ENCODE data around the gene CREB3L1. TPM values are rescaled to one million over a fixed set of nuclear protein-coding genes. Genes with fewer than 3 reads are reported as not detected.

Gene CREB3L1
- total and polyA plus RNA-seq, 7 donors = 0.66 to 63.1 (median 7.2) TPM

DNA sequence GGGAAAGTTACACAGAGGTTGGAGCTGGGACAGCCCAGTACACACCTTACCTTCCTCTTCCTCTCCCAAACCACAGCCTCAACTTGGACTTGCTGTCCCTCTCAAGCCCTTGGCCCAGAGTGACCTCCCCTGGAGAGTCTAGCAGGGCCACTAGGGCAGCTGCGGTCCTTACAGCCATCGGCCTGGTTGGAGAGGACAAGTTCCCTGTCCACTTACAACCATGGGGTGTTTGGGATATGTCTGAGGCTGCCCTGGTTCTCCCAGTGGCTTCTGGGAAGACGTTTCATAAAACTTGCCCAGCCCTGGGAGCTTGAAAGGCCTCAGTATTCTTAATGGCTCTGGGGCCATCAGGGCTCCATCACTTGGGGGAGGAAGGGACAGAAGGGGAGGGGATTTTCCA, 56.7 kb downstream of the CREB3L1 start:
- Histone ChIP-seq H3K4me1 (peaks cover 0 to 32% (median 26%) of the 10 kb centered on the region in 4 donors), H3K27me3 (peaks cover 15 to 52% (median 47%) of the 10 kb centered on the region in 3 donors), H3K4me3 (no peak overlapping the region), H3K36me3 (no peaks in the 10 kb centered on the region), H3K27ac (no peak overlapping the region), H3K9me3 (no peaks in the 10 kb centered on the region)
- intact Hi-C loops (cut with DNase I) = no loop called here
- WGBS, 2 donors = 87 to 91% methylated on average over 3 of the region's 3 CpGs
- DNase-seq = no peak
- TF ChIP-seq, protein P1, sequence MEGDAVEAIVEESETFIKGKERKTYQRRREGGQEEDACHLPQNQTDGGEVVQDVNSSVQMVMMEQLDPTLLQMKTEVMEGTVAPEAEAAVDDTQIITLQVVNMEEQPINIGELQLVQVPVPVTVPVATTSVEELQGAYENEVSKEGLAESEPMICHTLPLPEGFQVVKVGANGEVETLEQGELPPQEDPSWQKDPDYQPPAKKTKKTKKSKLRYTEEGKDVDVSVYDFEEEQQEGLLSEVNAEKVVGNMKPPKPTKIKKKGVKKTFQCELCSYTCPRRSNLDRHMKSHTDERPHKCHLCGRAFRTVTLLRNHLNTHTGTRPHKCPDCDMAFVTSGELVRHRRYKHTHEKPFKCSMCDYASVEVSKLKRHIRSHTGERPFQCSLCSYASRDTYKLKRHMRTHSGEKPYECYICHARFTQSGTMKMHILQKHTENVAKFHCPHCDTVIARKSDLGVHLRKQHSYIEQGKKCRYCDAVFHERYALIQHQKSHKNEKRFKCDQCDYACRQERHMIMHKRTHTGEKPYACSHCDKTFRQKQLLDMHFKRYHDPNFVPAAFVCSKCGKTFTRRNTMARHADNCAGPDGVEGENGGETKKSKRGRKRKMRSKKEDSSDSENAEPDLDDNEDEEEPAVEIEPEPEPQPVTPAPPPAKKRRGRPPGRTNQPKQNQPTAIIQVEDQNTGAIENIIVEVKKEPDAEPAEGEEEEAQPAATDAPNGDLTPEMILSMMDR (IDR thresholded peaks at IDR 0.05) = no peak
- TF ChIP-seq POLR2A (IDR thresholded peaks at IDR 0.05) = no peak

- Histone ChIP-seq H3K4me1 (peaks cover 0 to 39% (median 32%) of the 10 kb centered on the region in 4 donors), H3K27me3 (peaks cover 15 to 41% (median 36%) of the 10 kb centered on the region in 3 donors), H3K9me3 (no peaks in the 10 kb centered on the region), H3K27ac (no peak overlapping the region), H3K36me3 (no peaks in the 10 kb centered on the region), H3K4me3 (no peak overlapping the region)
- TF ChIP-seq POLR2AphosphoS5 (IDR thresholded peaks at IDR 0.05) (no peak), POLR2A (IDR thresholded peaks at IDR 0.05) (no peak), EP300 (IDR thresholded peaks at IDR 0.05) (no peak)
- TF ChIP-seq, protein P1 (IDR thresholded peaks at IDR 0.05) = no peak
- no peak for DNase-seq
- WGBS, 2 donors = 86 to 93% methylated on average over 6 of the region's 6 CpGs
- intact Hi-C loops (cut with DNase I) = no loop called here
These were observed 57.8 kb downstream of the CREB3L1 start for GRCh38 chr11:46335271-46335670.

DNA sequence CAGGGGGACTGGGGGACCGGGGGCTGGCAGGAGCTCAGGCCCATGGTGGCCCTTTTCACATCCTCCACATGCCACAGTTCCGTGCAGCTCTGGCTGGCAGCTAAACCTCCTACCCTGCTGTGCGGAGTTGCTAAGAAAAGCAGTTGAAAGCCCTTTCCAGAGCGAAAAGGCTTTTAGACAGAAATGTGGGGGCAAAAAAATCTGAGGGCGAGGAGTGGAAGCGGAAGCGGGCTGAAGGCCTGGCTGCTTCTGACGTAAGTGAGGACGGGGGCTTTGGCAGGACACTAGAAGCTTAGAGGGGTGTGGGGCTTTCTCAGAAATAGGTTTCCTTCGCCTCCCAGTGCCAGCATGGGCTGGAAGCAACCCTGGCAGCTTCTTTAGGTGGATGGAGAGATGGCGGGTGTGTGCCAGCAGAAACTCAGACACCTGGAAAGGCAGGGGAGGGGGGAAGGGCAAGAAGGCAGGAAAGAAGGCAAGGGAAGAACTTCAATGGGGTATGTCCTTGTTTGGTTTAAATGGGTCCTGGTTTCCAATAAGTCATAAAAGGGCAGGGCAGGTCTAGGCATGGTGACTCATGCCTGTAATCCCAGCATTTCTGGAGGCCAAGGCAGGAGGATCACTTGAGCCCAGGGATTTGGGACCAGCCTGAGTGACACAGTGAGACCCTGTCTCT, 58.6 kb downstream of the CREB3L1 start:
- no peak for DNase-seq
- 90 to 91% methylated on average over 11 of the region's 11 CpGs for WGBS, 2 donors
- H3K27me3 ChIP-seq = peaks cover 15 to 34% (median 29%) of the 10 kb centered on the region in 3 donors
- intact Hi-C loops (cut with DNase I) = no loop called here
- H3K9me3 ChIP-seq = no peaks in the 10 kb centered on the region
- H3K4me1 ChIP-seq = peaks cover 0 to 38% (median 31%) of the 10 kb centered on the region in 4 donors
- no peak overlapping the region for H3K27ac ChIP-seq
- no peak overlapping the region for H3K4me3 ChIP-seq
- TF ChIP-seq POLR2AphosphoS5 (IDR thresholded peaks at IDR 0.05) (no peak), POLR2A (IDR thresholded peaks at IDR 0.05) (no peak), EP300 (IDR thresholded peaks at IDR 0.05) (no peak)
- TF ChIP-seq, protein P1 (IDR thresholded peaks at IDR 0.05) = no peak
- no peaks in the 10 kb centered on the region for H3K36me3 ChIP-seq

DNA sequence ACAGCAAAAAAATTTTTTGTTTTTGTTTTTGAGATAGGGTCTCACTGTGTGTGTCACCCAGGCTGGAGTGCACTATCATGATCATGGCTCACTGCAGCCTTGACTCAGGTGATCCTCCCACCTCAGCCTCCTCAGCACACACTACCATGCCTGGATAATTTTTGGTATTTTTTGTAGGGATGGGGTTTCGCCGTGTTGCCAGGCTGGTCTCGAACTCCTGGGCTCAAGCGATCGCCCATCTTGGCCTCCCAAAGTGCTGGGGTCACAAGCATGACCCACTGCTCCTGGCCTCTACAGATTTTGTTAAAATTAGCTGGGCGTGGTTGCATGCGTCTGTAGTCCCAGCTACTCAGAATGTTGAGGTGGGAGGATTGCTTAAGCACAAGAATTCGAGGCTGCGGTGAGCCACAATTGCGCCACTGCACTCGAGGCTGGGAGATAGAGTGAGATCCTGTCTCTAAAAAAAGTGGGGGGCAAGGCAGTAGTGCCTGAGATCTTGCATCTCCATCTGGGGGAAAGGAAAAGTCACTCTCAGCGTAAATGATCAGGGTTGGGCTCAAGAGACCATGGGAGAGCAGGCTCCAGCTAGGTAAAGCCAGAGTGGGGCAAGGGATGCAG, 59.2 kb downstream of the CREB3L1 start:
- H3K27me3 ChIP-seq = peaks cover 15 to 27% (median 22%) of the 10 kb centered on the region in 3 donors
- WGBS, 2 donors = 87 to 88% methylated on average over 12 of the region's 12 CpGs
- peaks cover 0 to 38% (median 31%) of the 10 kb centered on the region in 4 donors for H3K4me1 ChIP-seq
- H3K27ac ChIP-seq = no peak overlapping the region
- H3K4me3 ChIP-seq = no peak overlapping the region
- DNase-seq = no peak
- no peak for TF ChIP-seq EP300 (IDR thresholded peaks at IDR 0.05)
- TF ChIP-seq POLR2AphosphoS5 (IDR thresholded peaks at IDR 0.05) = no peak
- TF ChIP-seq, protein P1 (IDR thresholded peaks at IDR 0.05) = no peak
- no peak for TF ChIP-seq POLR2A (IDR thresholded peaks at IDR 0.05)
- H3K36me3 ChIP-seq = no peaks in the 10 kb centered on the region
- intact Hi-C loops (cut with DNase I) = no loop called here
- no peaks in the 10 kb centered on the region for H3K9me3 ChIP-seq

All from sigmoid colon (tissue), 7 donors.